Heart left ventricle (tissue), 13 donors: ENCODE measurements around the gene CCDC50.

ENCODE experiments used
- CTCF ChIP-seq, 12 donors: fragments of 200-600 bp; sonication (generic) in 4 of 12; IDR thresholded peaks; one replicate each; pipeline versions ENCODE4 v1.5.0 to v1.8.0; 2018 to 2022; ENCODE audit warnings: antibody characterized with exemption in 12 of 12, mild to moderate bottlenecking in 5 of 12
- POLR2A ChIP-seq, 2 donors: fragments of 450-650 bp; IDR thresholded peaks; one replicate each; pipeline ENCODE4 v1.6.1; 2017; ENCODE audit warnings: antibody characterized with exemption in 2 of 2, mild to moderate bottlenecking in 2 of 2, moderate library complexity in 2 of 2
- donor health status: ischemic (EF 13 %, LVEDD 7.1; RV severe dilation, severe dysfunction).
- donor health status: DM: no; HTN: yes; CAD: no.
- donor health status: DM: no; HTN: no; CAD: no.
- donor health status: ischemic (EF 25% LVEDD 6.9; RV normal size, moderate dysfunction).
- donor health status: ischemic (EF 25% LVEDD 5.7; RV mildly dilated, moderate dysfunction).
- donor health status: ischemic (EF 35%, LVEDD 5.7; RV mildly dilated, moderate dysfunction).
- donor health status: nonischemic (EF 11% LVEDD 7.7; RV severe dilation, severe dysfunction).
- donor health status: DM: yes; HTN: yes; CAD: no.
- donor health status: PGD.
- donor health status: ischemic (EF 29% LVEDD 5.4; RV normal size, mild dysfunction).
- donor health status: nonischemic (EF 23%, LVEDD 6.1; RV moderate dilation, normal function).

DNA sequence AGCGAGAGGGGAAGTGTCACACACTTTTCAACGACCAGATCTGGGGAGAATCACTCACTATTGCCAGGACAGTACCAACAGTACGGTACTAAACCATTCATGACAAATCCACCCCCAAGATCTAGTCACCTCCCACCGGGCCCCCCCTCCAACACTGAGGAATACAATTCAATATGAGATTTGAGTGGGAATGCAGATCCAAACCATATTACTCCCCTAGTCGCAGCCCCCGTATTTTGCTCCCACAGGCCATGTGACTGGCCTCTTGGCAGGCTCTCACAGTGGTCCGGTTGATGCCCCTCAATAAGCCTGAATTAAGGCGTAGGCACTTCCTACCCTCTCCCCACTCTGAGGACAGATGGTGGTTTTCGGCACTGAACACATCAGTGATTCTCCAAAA is 86.4 kb downstream of the CCDC50 start:
- no peak for TF ChIP-seq CTCF (IDR thresholded peaks at IDR 0.05)
- TF ChIP-seq POLR2A (IDR thresholded peaks at IDR 0.05) = no peak
